Measurements from ENCODE around the gene ANO2.

GRCh38 chr12:5870183-5870582 lies 74.9 kb downstream of the ANO2 start:
- no peak for TF ChIP-seq FOXP2 (optimal IDR thresholded peaks at IDR 0.05; ENCODE audit: borderline replicate concordance, extremely low read depth, extremely low read length, insufficient read depth)
- TF ChIP-seq POLR2AphosphoS5 (IDR thresholded peaks at IDR 0.05; ENCODE audit: low read depth, low read length), result no peak
- TF ChIP-seq REST (IDR thresholded peaks at IDR 0.05; ENCODE audit: insufficient read depth in 1 of 2, low read depth in 2 of 2, low read length in 2 of 2), result no peak
